H1 (cell line): ENCODE measurements around the gene SCPEP1. TPM values are rescaled to one million over a fixed set of nuclear protein-coding genes. Genes with fewer than 3 reads are reported as not detected.

Source experiments
- CTCF ChIA-PET: fragments of 300-600 bp; sonication (Branson Sonifier 250); formaldehyde crosslinking; loops from one replicate; lab custom pipeline; 2021; ENCODE audit not compliant: partially characterized antibody; lab: Charles Lee
- POLR2A ChIA-PET: fragments of 300-600 bp; sonication (Branson Sonifier 250); formaldehyde crosslinking; loops from one replicate; lab custom pipeline; 2021; ENCODE audit warnings: inconsistent platforms; ENCODE audit not compliant: partially characterized antibody; lab: Charles Lee
- DNase-seq, 2 experiments: peaks; one replicate each; pipeline versions ENCODE4 v3.0.0 to v3.0.0-alpha.2; 2010 to 2022; ENCODE audit warnings: low spot score in 2 of 2, low read depth in 1 of 2, mixed read lengths in 1 of 2
- FAIRE-seq: peaks from 2 replicates; lab custom pipeline; 2011; peaks lifted over from hg19 to GRCh38; lab: Jason Lieb, UNC
- H2AFZ ChIP-seq: 2 replicates; pipeline ENCODE4 v1.8.1; 2012; ENCODE audit warnings: low read length, inconsistent platforms
- H2AK5ac ChIP-seq: 2 replicates; pipeline ENCODE4 v1.6.1; 2013; ENCODE audit warnings: low read depth, low read length
- H2BK120ac ChIP-seq: replicated peaks from 2 replicates; pipeline ENCODE3; 2013; ENCODE audit warnings: low read depth, low read length, inconsistent platforms
- H2BK12ac ChIP-seq: 2 replicates; pipeline ENCODE4 v1.6.1; 2013; ENCODE audit warnings: low read depth, low read length
- H2BK15ac ChIP-seq: 2 replicates; pipeline ENCODE4 v1.6.1; 2013; ENCODE audit warnings: low read length
- H2BK20ac ChIP-seq: 2 replicates; pipeline ENCODE4 v1.6.1; 2013; ENCODE audit warnings: low read length
- H2BK5ac ChIP-seq: 2 replicates; pipeline ENCODE4 v1.6.1; 2013; ENCODE audit warnings: low read depth, low read length
- H3K14ac ChIP-seq: 2 replicates; pipeline ENCODE4 v1.6.1; 2013; ENCODE audit warnings: inconsistent platforms; ENCODE audit not compliant: insufficient read length
- H3K18ac ChIP-seq: 2 replicates; pipeline ENCODE4 v1.6.1; 2013; ENCODE audit warnings: low read length; ENCODE audit errors: extremely low read depth
- H3K23ac ChIP-seq: 2 replicates; pipeline ENCODE4 v1.6.1; 2013; ENCODE audit warnings: inconsistent platforms; ENCODE audit not compliant: insufficient read length
- H3K23me2 ChIP-seq: 2 replicates; pipeline ENCODE4 v1.6.1; 2013; ENCODE audit warnings: low read depth, low read length
- H3K27ac ChIP-seq: 2 replicates; pipeline ENCODE4 v1.6.1; 2011; ENCODE audit warnings: low read depth, low read length, inconsistent platforms
- H3K27me3 ChIP-seq, 4 experiments: replicated peaks in 1 of 4; 1 replicate in 1 of 4; 2 replicates in 3 of 4; pipeline versions ENCODE4 v1.6.1 to v1.8.1; 2011 to 2013; ENCODE audit warnings: low read length in 3 of 4, mild to moderate bottlenecking in 3 of 4, inconsistent platforms in 2 of 4, mixed read lengths in 2 of 4, moderate library complexity in 1 of 4; ENCODE audit not compliant: control insufficient read depth in 3 of 4, insufficient read depth in 3 of 4; ENCODE audit errors: extremely low read depth in 1 of 4
- H3K36me3 ChIP-seq, 4 experiments: 2 replicates each; pipeline versions ENCODE4 v1.6.1 to v1.8.1; 2011 to 2013; ENCODE audit warnings: mild to moderate bottlenecking in 4 of 4, low read length in 3 of 4, moderate library complexity in 2 of 4, control low read depth in 1 of 4, inconsistent platforms in 1 of 4; ENCODE audit not compliant: insufficient read depth in 4 of 4, control insufficient read depth in 2 of 4
- H3K4ac ChIP-seq: replicated peaks from 2 replicates; pipeline ENCODE3; 2013; ENCODE audit warnings: low read length, low read depth, mixed read lengths, inconsistent platforms; ENCODE audit not compliant: insufficient read length
- H3K4me1 ChIP-seq, 4 experiments: replicated peaks in 1 of 4; 1 replicate in 1 of 4; 2 replicates in 3 of 4; pipeline versions ENCODE4 v1.6.1 to v1.8.1; 2011 to 2013; ENCODE audit warnings: low read length in 3 of 4, inconsistent platforms in 2 of 4, mixed read lengths in 1 of 4; ENCODE audit not compliant: insufficient read depth in 4 of 4, control insufficient read depth in 3 of 4
- H3K4me2 ChIP-seq, 2 experiments: 2 replicates each; pipeline versions ENCODE4 v1.6.1 to v1.8.1; 2011 to 2013; ENCODE audit warnings: low read depth in 2 of 2, low read length in 2 of 2, control low read depth in 1 of 2, inconsistent platforms in 1 of 2, mild to moderate bottlenecking in 1 of 2; ENCODE audit not compliant: insufficient read depth in 1 of 2
- H3K4me3 ChIP-seq, 4 experiments: fragments of 200-600, 300-600 bp in 1 of 4; sonication (generic), shearing (Covaris generic), sonication (Bioruptor Twin) in 1 of 4; 2 replicates each; pipeline versions ENCODE4 v1.5.1 to v1.8.1; 2011 to 2016; ENCODE audit warnings: low read length in 4 of 4, low read depth in 3 of 4, control low read depth in 2 of 4, inconsistent platforms in 2 of 4, mild to moderate bottlenecking in 2 of 4, mixed read lengths in 1 of 4, moderate library complexity in 1 of 4; ENCODE audit not compliant: insufficient read depth in 2 of 4; ENCODE audit errors: extremely low read depth in 1 of 4
- H3K56ac ChIP-seq: replicated peaks from 2 replicates; pipeline ENCODE3; 2013; ENCODE audit warnings: low read depth, mild to moderate bottlenecking, mixed read lengths, low read length, inconsistent platforms; ENCODE audit not compliant: insufficient read length
- H3K79me1 ChIP-seq: 2 replicates; pipeline ENCODE4 v1.6.1; 2013; ENCODE audit warnings: low read depth, low read length, control low read depth
- H3K79me2 ChIP-seq, 2 experiments: 2 replicates each; pipeline versions ENCODE4 v1.6.1 to v1.8.1; 2012 to 2013; ENCODE audit warnings: low read length in 2 of 2, mild to moderate bottlenecking in 2 of 2, inconsistent platforms in 1 of 2; ENCODE audit not compliant: insufficient read depth in 2 of 2, control insufficient read depth in 1 of 2
- H3K9ac ChIP-seq, 4 experiments: replicated peaks in 1 of 4; 1 replicate in 1 of 4; 2 replicates in 3 of 4; pipeline versions ENCODE4 v1.6.1 to v1.8.1; 2011 to 2013; ENCODE audit warnings: low read depth in 3 of 4, low read length in 3 of 4, control low read depth in 2 of 4, mild to moderate bottlenecking in 2 of 4, moderate library complexity in 2 of 4, inconsistent platforms in 1 of 4; ENCODE audit errors: extremely low read depth in 1 of 4
- H3K9me3 ChIP-seq, 2 experiments: 2 replicates each; pipeline versions ENCODE4 v1.6.1 to v1.8.1; 2012 to 2013; ENCODE audit warnings: mild to moderate bottlenecking in 2 of 2, moderate library complexity in 2 of 2, control low read depth in 1 of 2, inconsistent platforms in 1 of 2, low read depth in 1 of 2, low read length in 1 of 2, mixed read lengths in 1 of 2; ENCODE audit not compliant: insufficient read depth in 2 of 2
- H4K20me1 ChIP-seq, 2 experiments: replicated peaks in 1 of 2; 2 replicates each; pipeline versions ENCODE3 to v1.8.1; 2011 to 2013; ENCODE audit warnings: inconsistent platforms in 2 of 2, low read length in 2 of 2, mild to moderate bottlenecking in 1 of 2; ENCODE audit not compliant: insufficient read depth in 2 of 2, control insufficient read depth in 1 of 2
- H4K5ac ChIP-seq: 2 replicates; pipeline ENCODE4 v1.6.1; 2013; ENCODE audit warnings: low read length, low read depth, mixed read lengths, inconsistent platforms; ENCODE audit not compliant: insufficient read length
- H4K8ac ChIP-seq: 2 replicates; pipeline ENCODE4 v1.8.0; 2013; ENCODE audit warnings: mild to moderate bottlenecking, moderate library complexity, low read length, inconsistent platforms; ENCODE audit not compliant: insufficient read depth; ENCODE audit errors: extremely low read depth
- H4K91ac ChIP-seq: replicated peaks from 2 replicates; pipeline ENCODE3; 2013; ENCODE audit warnings: low read length, mixed read lengths, inconsistent platforms; ENCODE audit not compliant: insufficient read length
- BCL11A ChIP-seq, 2 experiments: IDR thresholded peaks; one replicate each; pipeline ENCODE4 v1.6.1; 2011; ENCODE audit warnings: low read depth in 2 of 2, low read length in 2 of 2, mild to moderate bottlenecking in 2 of 2
- CBX5 ChIP-seq: fragments of 300-800, 300-1000 bp; sonication (generic); IDR thresholded peaks from 2 replicates; pipeline ENCODE4 v1.7.1; 2016; ENCODE audit warnings: antibody characterized with exemption, low read length, low read depth
- CHD2 ChIP-seq: IDR thresholded peaks from 2 replicates; pipeline ENCODE4 v1.6.1; 2012; ENCODE audit warnings: low read length, improper control_type of control experiment
- WGBS, 2 experiments: shearing (Covaris generic) in 1 of 2; methylation state at CpG; one replicate each; pipeline versions ENCODE4 v1.1.6 to v1.1.7; 2013 to 2015; ENCODE audit warnings: low lambda C conversion rate in 2 of 2, mixed read lengths in 2 of 2, inconsistent platforms in 1 of 2, low coverage in 1 of 2, missing lambda C conversion rate in 1 of 2; ENCODE audit not compliant: insufficient replicate concordance in 2 of 2, insufficient coverage in 1 of 2, insufficient read length in 1 of 2; ENCODE audit errors: extremely low coverage in 1 of 2, missing lambda C conversion rate in 1 of 2; 5-methylcytosine and 5-hydroxymethylcytosine counted together
- polyA plus RNA-seq, 7 experiments: library from polyadenylated mRNA; depleted of rRNA in 3 of 7; stranded (reverse) in 5 of 7; unstranded in 2 of 7; fragments of >200 nt in 5 of 7; fragments of 200-250 nt in 2 of 7; gene quantifications; 1 replicate in 5 of 7; 2 replicates in 1 of 7; 4 replicates in 1 of 7; pipeline versions ENCODE4 v1.2.1 to v1.2.3, GENCODE V29; 2011 to 2013; ENCODE audit warnings: missing spikeins in 2 of 7, mixed read lengths in 2 of 7
- total RNA-seq: library from RNA; stranded (reverse); fragmentation: NEBNext Ultra II Directional; extraction: Animal tissue kit (Norgen Biotek cat#: 25700); gene quantifications from 2 replicates; pipeline ENCODE4 v1.2.1, GENCODE V29; 2021
- TF ChIP-seq, protein P1 (sequence below): IDR thresholded peaks from 2 replicates; pipeline ENCODE4 v1.6.1; 2012; ENCODE audit warnings: inconsistent platforms
- TF ChIP-seq, protein P2 (sequence below), 3 experiments: IDR thresholded peaks; 1 replicate in 2 of 3; 2 replicates in 1 of 3; pipeline versions ENCODE4 v1.5.1 to v1.6.1; 2011; ENCODE audit warnings: low read length in 3 of 3, mild to moderate bottlenecking in 3 of 3, inconsistent platforms in 2 of 3, low read depth in 1 of 3, moderate library complexity in 1 of 3; ENCODE audit not compliant: insufficient read depth in 1 of 3; ENCODE audit errors: control extremely low read depth in 1 of 3

The SCPEP1 gene
- total and polyA plus RNA-seq, 2 of the 8 experiments (the other 6 are each of a cell fraction or from before 2014, with no cell fraction given) = 30.7 to 52.6 TPM

DNA sequence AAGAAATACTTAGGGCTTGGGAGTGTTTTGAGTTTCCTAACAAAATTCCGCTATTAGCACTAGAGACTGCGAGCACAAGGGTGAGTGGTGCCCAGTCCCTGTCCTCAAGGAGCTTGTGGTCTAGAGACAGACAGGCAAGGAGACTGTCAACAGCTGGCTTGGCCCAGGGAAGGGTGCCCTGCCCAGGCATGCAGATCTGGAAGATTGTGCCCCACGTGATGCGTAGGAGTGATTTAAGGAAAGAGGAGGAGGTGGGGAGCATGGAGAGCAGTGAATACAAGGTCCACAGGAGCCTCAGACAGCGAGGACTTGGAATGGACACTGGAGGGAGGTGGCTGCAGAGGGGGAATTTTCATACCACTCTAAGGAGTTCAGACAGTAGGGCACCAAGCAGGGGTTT is 25.0 kb downstream of the SCPEP1 start:
- no peak overlapping the region for H2BK120ac ChIP-seq
- H3K27ac ChIP-seq = no peak overlapping the region
- no peak overlapping the region for H2AFZ ChIP-seq
- no peaks in the 10 kb centered on the region for H3K9me3 ChIP-seq
- H4K5ac ChIP-seq = no peak overlapping the region
- H3K36me3 ChIP-seq = peaks cover 0 to 3% (median 0%) of the 10 kb centered on the region in 4 experiments; a peak in 2 of 8 replicates
- H3K4me1 ChIP-seq = peaks cover 0 to 4% (median 0%) of the 10 kb centered on the region in 4 experiments; a peak in 1 of 7 replicates
- no peaks in the 10 kb centered on the region for H4K20me1 ChIP-seq
- H3K4me2 ChIP-seq = no peak overlapping the region
- H2BK5ac ChIP-seq = peak overlapping the region; percentile 66; the same call in 1 of the 2 replicates
- H2BK12ac ChIP-seq = no peak overlapping the region
- H3K56ac ChIP-seq = no peak overlapping the region
- no peaks in the 10 kb centered on the region for H3K79me2 ChIP-seq
- 98% methylated on average over 5 of the region's 5 CpGs; no CpG with 5 or more reads in 1 of the 2 experiments for WGBS, 2 experiments
- H3K23ac ChIP-seq = no peak overlapping the region
- no peak overlapping the region for H3K14ac ChIP-seq
- H4K91ac ChIP-seq = no peak overlapping the region
- no peaks in the 10 kb centered on the region for H3K27me3 ChIP-seq
- CTCF ChIA-PET = interaction anchor here (0.6 to 3.5 kb wide), 7 partner anchors 17 to 371 kb away, joined by 3 to 21 read pairs (median 5); no protein-coding TSS in a partner anchor
- no peak overlapping the region for H2AK5ac ChIP-seq
- no peak overlapping the region for H4K8ac ChIP-seq
- no peak overlapping the region for H3K4me3 ChIP-seq
- POLR2A ChIA-PET = no interaction called here
- H2BK15ac ChIP-seq = no peak overlapping the region
- no peak overlapping the region for H3K4ac ChIP-seq
- H3K9ac ChIP-seq = no peak overlapping the region
- H3K18ac ChIP-seq = no peak overlapping the region
- FAIRE-seq (no peak), DNase-seq (no peak)
- peaks cover 2% of the 10 kb centered on the region; the same call in 1 of the 2 replicates for H3K79me1 ChIP-seq
- TF ChIP-seq, protein P1, sequence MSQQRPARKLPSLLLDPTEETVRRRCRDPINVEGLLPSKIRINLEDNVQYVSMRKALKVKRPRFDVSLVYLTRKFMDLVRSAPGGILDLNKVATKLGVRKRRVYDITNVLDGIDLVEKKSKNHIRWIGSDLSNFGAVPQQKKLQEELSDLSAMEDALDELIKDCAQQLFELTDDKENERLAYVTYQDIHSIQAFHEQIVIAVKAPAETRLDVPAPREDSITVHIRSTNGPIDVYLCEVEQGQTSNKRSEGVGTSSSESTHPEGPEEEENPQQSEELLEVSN = no peak
- no peak for TF ChIP-seq CBX5
- no peak for TF ChIP-seq CHD2
- TF ChIP-seq BCL11A (IDR thresholded peaks at IDR 0.05; ENCODE audit: low read depth in 2 of 2, low read length in 2 of 2) = no peak
- TF ChIP-seq, protein P2, sequence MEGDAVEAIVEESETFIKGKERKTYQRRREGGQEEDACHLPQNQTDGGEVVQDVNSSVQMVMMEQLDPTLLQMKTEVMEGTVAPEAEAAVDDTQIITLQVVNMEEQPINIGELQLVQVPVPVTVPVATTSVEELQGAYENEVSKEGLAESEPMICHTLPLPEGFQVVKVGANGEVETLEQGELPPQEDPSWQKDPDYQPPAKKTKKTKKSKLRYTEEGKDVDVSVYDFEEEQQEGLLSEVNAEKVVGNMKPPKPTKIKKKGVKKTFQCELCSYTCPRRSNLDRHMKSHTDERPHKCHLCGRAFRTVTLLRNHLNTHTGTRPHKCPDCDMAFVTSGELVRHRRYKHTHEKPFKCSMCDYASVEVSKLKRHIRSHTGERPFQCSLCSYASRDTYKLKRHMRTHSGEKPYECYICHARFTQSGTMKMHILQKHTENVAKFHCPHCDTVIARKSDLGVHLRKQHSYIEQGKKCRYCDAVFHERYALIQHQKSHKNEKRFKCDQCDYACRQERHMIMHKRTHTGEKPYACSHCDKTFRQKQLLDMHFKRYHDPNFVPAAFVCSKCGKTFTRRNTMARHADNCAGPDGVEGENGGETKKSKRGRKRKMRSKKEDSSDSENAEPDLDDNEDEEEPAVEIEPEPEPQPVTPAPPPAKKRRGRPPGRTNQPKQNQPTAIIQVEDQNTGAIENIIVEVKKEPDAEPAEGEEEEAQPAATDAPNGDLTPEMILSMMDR (IDR thresholded peaks at IDR 0.05; ENCODE audit: control extremely low read depth in 1 of 3, insufficient read depth in 1 of 3, low read depth in 1 of 3, low read length in 3 of 3) = no peak
- H3K23me2 ChIP-seq = no peaks in the 10 kb centered on the region
- no peak overlapping the region for H2BK20ac ChIP-seq
